Ishikawa (cell line): ENCODE data around the gene RAP1GAP2.

ENCODE experiments used
- CEBPB ChIP-seq: IDR thresholded peaks from 2 replicates; pipeline ENCODE4 v1.6.1; 2012
- CREB1 ChIP-seq: IDR thresholded peaks from 2 replicates; pipeline ENCODE4 v1.6.1; 2012; ENCODE audit warnings: low read depth
- EP300 ChIP-seq: IDR thresholded peaks from 2 replicates; pipeline ENCODE4 v1.6.1; 2012; ENCODE audit warnings: borderline replicate concordance
- FOXM1 ChIP-seq: IDR thresholded peaks from 2 replicates; pipeline ENCODE4 v1.6.1; 2012; ENCODE audit warnings: low read depth, borderline replicate concordance
- MAX ChIP-seq: IDR thresholded peaks from 2 replicates; pipeline ENCODE4 v1.6.1; 2012
- NFIC ChIP-seq: IDR thresholded peaks from 2 replicates; pipeline ENCODE4 v1.6.1; 2012
- RAD21 ChIP-seq: IDR thresholded peaks from 2 replicates; pipeline ENCODE4 v1.6.1; 2012; ENCODE audit warnings: low read depth
- REST ChIP-seq: IDR thresholded peaks from 2 replicates; pipeline ENCODE4 v1.6.1; 2012; ENCODE audit warnings: low read depth, mild to moderate bottlenecking
- TAF1 ChIP-seq: IDR thresholded peaks from 2 replicates; pipeline ENCODE4 v1.6.1; 2012; ENCODE audit warnings: low read depth, mild to moderate bottlenecking
- TCF12 ChIP-seq: IDR thresholded peaks from 2 replicates; pipeline ENCODE4 v1.6.1; 2012; ENCODE audit warnings: low read depth
- USF1 ChIP-seq: IDR thresholded peaks from 2 replicates; pipeline ENCODE4 v1.6.1; 2012
- YY1 ChIP-seq: IDR thresholded peaks from 2 replicates; pipeline ENCODE4 v1.6.1; 2012; ENCODE audit warnings: low read depth
- ZBTB7A ChIP-seq: IDR thresholded peaks from 2 replicates; pipeline ENCODE4 v1.6.1; 2012; ENCODE audit warnings: low read depth

GRCh38 chr17:2916461-2916860 lies 120.2 kb downstream of the RAP1GAP2 start:
- no peak for TF ChIP-seq TAF1
- no peak for TF ChIP-seq NFIC
- TF ChIP-seq ZBTB7A = no peak
- TF ChIP-seq MAX = no peak
- no peak for TF ChIP-seq CEBPB
- no peak for TF ChIP-seq REST
- TF ChIP-seq TCF12 = no peak
- no peak for TF ChIP-seq FOXM1
- TF ChIP-seq RAD21 = no peak
- TF ChIP-seq YY1 = no peak
- no peak for TF ChIP-seq CREB1
- no peak for TF ChIP-seq EP300
- TF ChIP-seq USF1 = no peak
